SH-SY5Y (cell line): ENCODE data around the gene RAPGEF1.

Experiments
- GATA2 ChIP-seq: IDR thresholded peaks from 2 replicates; pipeline ENCODE4 v1.6.1; 2011; ENCODE audit warnings: mild to moderate bottlenecking, low read depth, low read length
- GATA3 ChIP-seq: IDR thresholded peaks from 2 replicates; pipeline ENCODE4 v1.6.1; 2011; ENCODE audit warnings: low read depth, mild to moderate bottlenecking, low read length, moderate library complexity

Gene RAPGEF1

GRCh38 chr9:131679261-131680020 is 60.4 kb downstream of the RAPGEF1 start:
- no peak for TF ChIP-seq GATA2

- TF ChIP-seq GATA3 (no peak), GATA2 (no peak)
These were observed 61.3 kb downstream of the RAPGEF1 start for GRCh38 chr9:131678499-131679111.

- TF ChIP-seq GATA3 (no peak), GATA2 (no peak)
These were observed 62.3 kb downstream of the RAPGEF1 start for GRCh38 chr9:131677444-131678180.

GRCh38 chr9:131677049-131677443 is 62.8 kb downstream of the RAPGEF1 start:
- TF ChIP-seq GATA2 (no peak), GATA3 (no peak)

GRCh38 chr9:131676431-131676972 is 63.4 kb downstream of the RAPGEF1 start:
- TF ChIP-seq GATA3 (no peak), GATA2 (no peak)

GRCh38 chr9:131675437-131676022 is 64.3 kb downstream of the RAPGEF1 start:
- no peak for TF ChIP-seq GATA3

- no peak for TF ChIP-seq GATA2
- TF ChIP-seq GATA3 = no peak
These were observed 65.2 kb downstream of the RAPGEF1 start for GRCh38 chr9:131674425-131675421.

- TF ChIP-seq GATA3 (no peak), GATA2 (no peak)
These were observed 66.3 kb downstream of the RAPGEF1 start for GRCh38 chr9:131673531-131673930.

GRCh38 chr9:131673068-131673467 is 66.8 kb downstream of the RAPGEF1 start:
- no peak for TF ChIP-seq GATA2
- TF ChIP-seq GATA3 = no peak

- TF ChIP-seq GATA2 (no peak), GATA3 (no peak)
These were observed 67.4 kb downstream of the RAPGEF1 start for GRCh38 chr9:131672451-131672850.

- TF ChIP-seq GATA2 = no peak
- no peak for TF ChIP-seq GATA3
These were observed 68.7 kb downstream of the RAPGEF1 start for GRCh38 chr9:131671133-131671520.

- TF ChIP-seq GATA2 = no peak
- TF ChIP-seq GATA3 = no peak
These were observed 69.4 kb downstream of the RAPGEF1 start for GRCh38 chr9:131670247-131671132.
